HG02610 (cell line): ENCODE data around the gene COTL1.

Source experiments
- ATAC-seq: cut with Tn5 transposase; IDR thresholded peaks from one replicate; pipeline ENCODE4 v1.9.1; 2021; ENCODE audit warnings: mild to moderate bottlenecking, moderate library complexity; ENCODE audit not compliant: unreplicated experiment

COTL1 gene

DNA sequence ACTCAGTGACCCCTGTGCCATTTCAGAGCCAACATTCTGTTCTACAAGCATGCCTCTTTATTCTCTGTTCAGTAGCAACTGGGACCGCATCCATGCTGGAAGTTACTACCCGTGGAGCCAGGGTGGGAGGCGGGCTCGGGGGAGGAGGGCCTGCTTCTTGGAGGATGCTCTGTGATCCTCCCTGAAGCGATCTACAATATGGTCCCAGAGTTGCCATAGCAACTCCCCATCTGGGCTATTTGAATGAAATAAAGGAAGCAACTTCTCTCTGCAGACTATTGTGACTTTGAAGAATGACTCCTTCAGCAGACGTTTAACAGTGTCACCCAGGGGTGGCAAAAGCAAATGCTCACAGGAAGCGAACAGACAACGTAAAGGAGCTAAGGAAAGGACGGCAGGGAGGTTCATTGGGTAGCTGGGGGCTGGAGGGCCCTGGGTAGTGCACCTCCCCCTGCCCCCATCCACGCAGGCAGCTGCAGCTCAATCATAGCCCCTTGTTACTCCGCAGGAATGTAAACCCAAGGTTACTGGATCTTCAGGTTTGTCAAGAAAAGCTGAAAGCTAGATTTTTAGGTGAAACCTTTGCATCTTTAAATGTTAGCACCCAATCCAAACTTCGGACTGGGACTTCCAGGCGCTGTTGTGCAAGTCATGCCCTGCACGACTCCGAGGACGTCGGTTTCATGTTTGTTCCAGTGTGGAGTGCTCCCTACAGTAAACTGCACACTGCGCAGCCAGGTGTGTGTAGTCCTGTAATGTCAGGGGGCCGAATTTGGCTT lies 62.3 kb downstream of the COTL1 start:
- ATAC-seq: no peak

DNA sequence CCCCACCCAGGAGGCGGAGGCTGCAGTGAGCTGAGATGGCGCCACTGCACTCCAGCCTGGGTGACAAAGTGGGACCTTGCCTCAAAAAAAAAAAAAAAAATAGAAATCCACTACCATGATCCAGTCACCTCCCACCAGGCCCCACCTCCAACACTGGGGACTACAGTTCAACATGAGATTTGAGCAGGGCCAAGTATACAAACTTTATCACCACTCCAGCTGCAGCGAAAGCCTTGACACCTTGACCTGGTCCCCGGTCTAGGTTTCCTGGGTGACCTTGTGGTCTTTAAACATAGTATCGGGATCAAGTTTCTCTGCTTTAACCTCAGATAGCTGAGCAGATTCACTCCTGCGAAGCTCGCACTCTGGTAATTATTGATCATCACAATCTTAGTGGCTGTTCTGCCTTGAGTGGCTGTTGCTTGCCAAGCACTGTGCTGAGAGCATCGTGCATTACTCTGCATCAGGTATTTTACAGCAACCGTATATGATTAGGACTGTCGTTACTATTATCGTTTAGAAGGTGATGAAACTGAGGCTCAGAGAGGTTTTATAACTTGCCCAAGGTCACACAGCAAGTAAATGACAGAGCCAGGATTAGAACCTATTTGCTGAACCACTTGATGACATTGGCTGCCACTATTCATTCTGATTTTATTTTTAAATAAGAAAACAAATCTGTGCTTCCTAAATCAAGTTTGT lies 63.1 kb downstream of the COTL1 start:
- ATAC-seq: no peak

DNA sequence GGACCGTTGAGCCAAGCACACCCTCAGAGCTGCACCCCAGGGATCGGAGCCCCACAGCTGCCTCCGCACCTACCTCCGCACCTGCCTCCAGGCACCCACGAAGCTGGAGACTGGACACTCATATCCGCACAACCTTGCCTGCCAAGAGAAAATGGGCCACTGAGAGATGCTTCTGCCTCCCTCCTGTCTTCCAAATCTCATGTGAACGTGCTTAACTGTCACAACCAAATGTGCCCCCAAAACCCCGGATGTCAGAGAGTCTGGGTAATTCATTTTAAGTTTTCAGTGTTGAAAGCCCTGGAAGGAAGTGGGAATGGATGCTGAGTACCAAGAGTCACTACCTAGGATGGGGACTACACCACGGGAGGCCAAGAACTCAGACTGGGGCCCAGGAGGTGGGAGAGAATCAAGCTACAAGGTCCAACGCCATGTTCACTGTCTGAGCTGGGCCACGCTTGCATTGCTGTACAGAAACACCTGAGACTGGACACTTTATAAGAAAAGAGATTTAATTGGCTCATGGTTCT lies 63.9 kb downstream of the COTL1 start:
- ATAC-seq: no peak

DNA sequence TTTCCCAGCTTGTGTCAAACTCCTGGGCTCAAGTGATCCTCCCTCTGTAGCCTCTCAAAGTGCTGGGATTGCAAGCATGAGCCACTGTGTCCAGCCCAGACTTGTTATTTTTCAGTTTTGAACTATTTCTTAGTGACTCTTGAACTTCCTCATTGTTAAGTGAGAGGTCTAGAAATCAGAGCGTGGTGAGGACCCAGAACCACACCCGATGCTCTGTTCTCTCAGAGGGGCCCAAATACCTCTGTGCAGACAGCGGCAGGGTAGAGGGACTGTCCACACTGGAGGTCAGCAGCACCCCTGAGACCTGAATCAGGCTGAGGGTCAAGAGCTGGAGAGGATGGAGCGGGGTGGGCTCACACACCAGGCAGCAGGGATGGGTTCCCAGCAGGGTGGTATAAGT lies 65.7 kb downstream of the COTL1 start:
- no peak for ATAC-seq

- ATAC-seq: no peak
Observed at GRCh38 chr16:84550096-84550495, 67.8 kb downstream of the COTL1 start.

GRCh38 chr16:84548971-84549844 lies 68.7 kb downstream of the COTL1 start:
- ATAC-seq: no peak

- ATAC-seq: no peak
Observed at GRCh38 chr16:84548508-84548907, 69.4 kb downstream of the COTL1 start.

GRCh38 chr16:84547546-84548061 lies 70.3 kb downstream of the COTL1 start:
- no peak for ATAC-seq

DNA sequence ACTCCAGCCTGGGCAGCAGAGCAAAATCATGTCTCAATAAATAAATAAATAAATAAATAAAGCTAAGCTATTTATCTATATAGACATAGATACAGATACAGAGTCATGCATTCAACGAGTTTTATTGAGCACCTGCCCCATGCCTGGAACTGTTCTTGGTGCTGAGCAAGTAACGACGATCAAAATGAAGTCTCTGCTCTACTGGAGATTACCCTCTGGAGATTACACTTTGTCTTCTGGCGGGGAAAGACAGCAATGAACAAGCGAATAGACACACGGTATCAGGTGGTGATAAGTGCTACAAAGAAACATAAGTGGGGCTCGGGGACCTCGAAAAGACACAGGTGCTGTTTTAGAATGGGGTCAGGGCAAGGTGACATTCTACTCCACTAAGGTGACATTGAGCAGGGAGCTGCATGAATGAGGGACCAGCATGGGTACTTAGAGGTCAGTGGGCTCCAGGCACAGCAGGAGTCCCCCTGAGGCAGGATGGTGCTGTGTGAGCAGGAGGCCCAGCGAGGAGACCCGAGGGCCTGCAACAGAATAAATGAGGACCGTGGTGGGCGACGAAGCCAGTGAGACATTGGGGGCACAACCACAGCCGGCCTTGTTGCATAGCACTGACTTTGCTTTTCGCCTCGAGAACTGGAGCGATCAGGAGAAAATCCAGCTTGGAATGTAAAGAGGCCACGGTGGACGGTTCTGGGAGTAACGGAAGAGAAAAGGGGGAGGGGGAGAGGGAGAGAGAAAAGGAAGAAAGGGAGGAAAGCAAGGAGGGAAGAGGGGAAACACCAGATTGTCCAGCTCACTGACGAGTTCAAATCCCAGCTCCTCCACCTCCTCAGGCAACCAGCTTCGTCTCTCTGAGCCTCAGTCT lies 71.0 kb downstream of the COTL1 start:
- no peak for ATAC-seq

- no peak for ATAC-seq
Observed at GRCh38 chr16:84545114-84545737, 72.7 kb downstream of the COTL1 start.

DNA sequence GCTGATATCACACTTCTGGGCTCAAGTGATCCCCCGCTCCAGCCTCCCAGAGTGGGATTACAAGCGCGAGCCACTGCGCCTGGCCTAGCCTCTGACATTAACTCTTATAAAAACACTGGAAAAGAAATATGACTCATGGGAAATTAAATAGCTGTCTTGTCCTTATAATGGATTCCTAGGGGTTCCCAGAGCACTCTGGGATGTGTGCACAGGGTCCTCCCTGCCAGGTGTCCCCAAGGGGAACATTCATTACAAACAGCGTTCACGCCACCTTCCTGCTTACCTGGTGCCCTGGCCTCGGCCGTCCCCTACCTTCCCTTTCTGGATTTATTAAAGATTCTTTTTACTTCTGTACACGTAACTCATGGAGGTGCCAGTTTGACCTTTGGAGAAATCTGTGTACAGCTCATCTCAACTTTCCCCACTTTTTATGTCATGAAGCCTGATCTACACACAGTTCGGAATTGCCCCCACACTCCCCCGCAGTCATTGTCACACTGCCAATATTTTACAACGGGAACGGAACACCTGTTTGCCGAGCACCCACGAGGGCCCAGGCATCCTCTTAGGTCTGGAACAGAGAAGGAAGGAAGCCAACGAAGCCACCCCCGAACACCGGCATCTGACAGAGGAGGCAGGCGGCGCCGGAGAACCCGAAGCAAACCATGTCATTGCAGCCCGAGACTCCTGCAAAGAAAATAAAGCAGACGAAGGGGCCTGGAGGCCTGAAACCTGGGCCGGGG lies 73.7 kb downstream of the COTL1 start:
- ATAC-seq: no peak

GRCh38 chr16:84543253-84543652 lies 74.6 kb downstream of the COTL1 start:
- ATAC-seq: no peak

GRCh38 chr16:84541999-84542817 lies 75.7 kb downstream of the COTL1 start:
- no peak for ATAC-seq

DNA sequence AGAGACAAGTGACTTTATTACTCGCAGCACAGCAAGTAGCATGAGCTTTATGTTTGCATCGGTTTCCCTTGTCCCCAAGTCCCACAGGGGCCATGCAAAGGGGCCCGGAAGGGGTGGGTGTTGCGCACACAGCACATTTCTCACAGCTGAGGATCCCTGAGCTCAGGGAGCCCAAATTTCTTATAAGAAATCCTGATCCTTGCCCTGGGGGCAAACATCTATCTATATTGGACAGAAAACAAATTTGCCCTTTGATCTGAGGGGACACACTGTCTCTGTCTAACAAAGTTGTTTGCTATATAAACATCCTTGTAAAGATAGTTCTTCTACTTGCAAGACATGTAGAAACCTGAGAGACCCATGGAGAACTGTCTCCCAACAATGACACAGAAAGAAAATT lies 77.7 kb downstream of the COTL1 start:
- no peak for ATAC-seq

GRCh38 chr16:84538222-84538840 lies 79.5 kb downstream of the COTL1 start:
- no peak for ATAC-seq

- ATAC-seq: no peak
Observed at GRCh38 chr16:84537491-84538151, 80.3 kb downstream of the COTL1 start.

- ATAC-seq: no peak
Observed at GRCh38 chr16:84535851-84536250, 82.0 kb downstream of the COTL1 start.
